KMS-11 (cell line): ENCODE measurements around the gene LHFPL2.

ENCODE experiments used
- H2AFZ ChIP-seq: fragments of 200-600 bp; sonication (generic); 2 replicates; pipeline ENCODE4 v1.6.1; 2016; ENCODE audit warnings: antibody characterized with exemption, mixed run types, low read depth
- H3K27ac ChIP-seq: fragments of 200-600 bp; sonication (generic); 2 replicates; pipeline ENCODE4 v1.6.1; 2016; ENCODE audit warnings: mild to moderate bottlenecking, mixed run types
- H3K27me3 ChIP-seq: fragments of 200-600 bp; sonication (generic); 2 replicates; pipeline ENCODE4 v1.6.1; 2017; ENCODE audit warnings: mild to moderate bottlenecking, low read depth, mixed run types, moderate library complexity; ENCODE audit not compliant: insufficient read depth
- H3K36me3 ChIP-seq: fragments of 200-600 bp; sonication (generic); 2 replicates; pipeline ENCODE4 v1.6.1; 2017; ENCODE audit warnings: mild to moderate bottlenecking, mixed run types; ENCODE audit not compliant: insufficient read depth
- H3K4me1 ChIP-seq: fragments of 200-600 bp; sonication (generic); 2 replicates; pipeline ENCODE4 v1.6.1; 2016; ENCODE audit warnings: mild to moderate bottlenecking, low read depth, mixed run types; ENCODE audit not compliant: poor library complexity, severe bottlenecking
- H3K4me2 ChIP-seq: fragments of 200-600 bp; sonication (generic); 2 replicates; pipeline ENCODE4 v1.7.0; 2016; ENCODE audit warnings: mild to moderate bottlenecking, mixed run types
- H3K4me3 ChIP-seq: fragments of 200-600 bp; sonication (generic); IDR thresholded peaks from 2 replicates; pipeline ENCODE4 v1.6.1; 2017; ENCODE audit warnings: low read depth, low read length, mixed read lengths; ENCODE audit not compliant: insufficient read depth
- H3K79me2 ChIP-seq: fragments of 200-600 bp; sonication (generic); 2 replicates; pipeline ENCODE4 v1.6.1; 2016; ENCODE audit warnings: low read depth, mixed run types; ENCODE audit not compliant: insufficient read depth
- H3K9ac ChIP-seq: fragments of 200-600 bp; sonication (generic); 2 replicates; pipeline ENCODE4 v1.6.1; 2016; ENCODE audit warnings: mild to moderate bottlenecking, mixed run types
- H4K20me1 ChIP-seq: fragments of 200-600 bp; sonication (generic); 2 replicates; pipeline ENCODE4 v1.6.1; 2016; ENCODE audit warnings: mild to moderate bottlenecking, mixed run types; ENCODE audit not compliant: insufficient read depth
- CTCF ChIP-seq: fragments of 200-600 bp; sonication (generic); conservative IDR thresholded peaks from 2 replicates; pipeline ENCODE4 v1.6.1; 2017; ENCODE audit warnings: low read depth, mild to moderate bottlenecking, antibody characterized with exemption, low read length, moderate library complexity, mixed read lengths

LHFPL2 gene

GRCh38 chr5:78603636-78604175 is 44.9 kb downstream of the LHFPL2 start:
- Histone ChIP-seq H3K27ac (no peak overlapping the region), H4K20me1 (no peaks in the 10 kb centered on the region), H3K79me2 (no peaks in the 10 kb centered on the region), H3K4me3 (no peak overlapping the region), H3K36me3 (no peaks in the 10 kb centered on the region), H3K4me2 (no peak overlapping the region), H3K27me3 (no peaks in the 10 kb centered on the region), H3K4me1 (no peaks in the 10 kb centered on the region), H3K9ac (no peak overlapping the region), H2AFZ (no peak overlapping the region)
- TF ChIP-seq CTCF: no peak

- no peaks in the 10 kb centered on the region for H3K4me1 ChIP-seq
- H3K4me2 ChIP-seq: no peak overlapping the region
- H2AFZ ChIP-seq: no peak overlapping the region
- no peaks in the 10 kb centered on the region for H4K20me1 ChIP-seq
- H3K79me2 ChIP-seq: no peaks in the 10 kb centered on the region
- no peaks in the 10 kb centered on the region for H3K27me3 ChIP-seq
- no peak overlapping the region for H3K4me3 ChIP-seq
- H3K9ac ChIP-seq: no peak overlapping the region
- H3K27ac ChIP-seq: no peak overlapping the region
- no peaks in the 10 kb centered on the region for H3K36me3 ChIP-seq
- TF ChIP-seq CTCF: no peak
Observed at GRCh38 chr5:78602400-78602799, 46.2 kb downstream of the LHFPL2 start.

- Histone ChIP-seq H3K27me3 (no peaks in the 10 kb centered on the region), H2AFZ (no peak overlapping the region), H3K9ac (no peak overlapping the region), H3K4me2 (no peak overlapping the region), H3K36me3 (no peaks in the 10 kb centered on the region), H3K4me1 (no peaks in the 10 kb centered on the region), H3K27ac (no peak overlapping the region), H3K4me3 (no peak overlapping the region), H4K20me1 (no peaks in the 10 kb centered on the region), H3K79me2 (no peaks in the 10 kb centered on the region)
- no peak for TF ChIP-seq CTCF
Observed at GRCh38 chr5:78601559-78602314, 46.8 kb downstream of the LHFPL2 start.

- H3K4me2 ChIP-seq: no peak overlapping the region
- H3K4me1 ChIP-seq: no peaks in the 10 kb centered on the region
- no peak overlapping the region for H3K27ac ChIP-seq
- no peak overlapping the region for H3K9ac ChIP-seq
- H3K36me3 ChIP-seq: no peaks in the 10 kb centered on the region
- no peaks in the 10 kb centered on the region for H3K79me2 ChIP-seq
- no peaks in the 10 kb centered on the region for H3K27me3 ChIP-seq
- H2AFZ ChIP-seq: no peak overlapping the region
- no peaks in the 10 kb centered on the region for H4K20me1 ChIP-seq
- no peak overlapping the region for H3K4me3 ChIP-seq
- TF ChIP-seq CTCF: no peak
Observed at GRCh38 chr5:78600687-78601414, 47.7 kb downstream of the LHFPL2 start.
